NOMO-1 treated with DMSO at 0.1 percent for 48 hours (cell line): Measurements from ENCODE around the gene CD72.

Experiments used
- DNase-seq: peaks from one replicate; lab custom pipeline; 2025; ENCODE audit not compliant: unreplicated experiment; lab: John Stamatoyannopoulos, UW

Gene CD72

GRCh38 chr9:35618325-35618727 lies at the start of gene CD72:
CD72 (minus strand) TSS chr9:35618413; CDS start chr9:35618303, 110 bp downstream.
- no peak for DNase-seq

- no peak for DNase-seq
Observed at GRCh38 chr9:35667939-35668338, 49.7 kb upstream of the CD72 start.

GRCh38 chr9:35666549-35666948 lies 48.3 kb upstream of the CD72 start:
- DNase-seq: no peak

GRCh38 chr9:35666045-35666444 lies 47.8 kb upstream of the CD72 start:
- no peak for DNase-seq

GRCh38 chr9:35665471-35665818 lies 47.2 kb upstream of the CD72 start:
- DNase-seq: no peak

GRCh38 chr9:35664531-35665470 lies 46.6 kb upstream of the CD72 start, which contains the start of gene ARHGEF39:
ARHGEF39 (minus strand) TSS chr9:35665195; CDS start chr9:35665169, 26 bp downstream.
- DNase-seq: peak; percentile 81

GRCh38 chr9:35662437-35662836 lies 44.2 kb upstream of the CD72 start:
- no peak for DNase-seq

- DNase-seq: no peak
Observed at GRCh38 chr9:35661756-35662350, 43.6 kb upstream of the CD72 start.

GRCh38 chr9:35660966-35661415 lies 42.8 kb upstream of the CD72 start:
- no peak for DNase-seq

GRCh38 chr9:35659340-35659739 lies 41.1 kb upstream of the CD72 start:
- no peak for DNase-seq

- peak; percentile 56 for DNase-seq
Observed at GRCh38 chr9:35658968-35659220, 40.7 kb upstream of the CD72 start.

- DNase-seq: peak; percentile 86
Observed at GRCh38 chr9:35658137-35658967, 40.1 kb upstream of the CD72 start, which contains the start of gene CCDC107. CCDC107 (plus strand) TSS chr9:35658292; CDS start chr9:35658380, 88 bp downstream.

GRCh38 chr9:35657546-35658136 lies 39.4 kb upstream of the CD72 start, which contains the start of gene RMRP:
RMRP (minus strand) TSS chr9:35658019.
- peak; percentile 100 for DNase-seq

- no peak for DNase-seq
Observed at GRCh38 chr9:35656831-35657545, 38.8 kb upstream of the CD72 start.

- no peak for DNase-seq
Observed at GRCh38 chr9:35656348-35656747, 38.1 kb upstream of the CD72 start.

- no peak for DNase-seq
Observed at GRCh38 chr9:35653611-35654010, 35.4 kb upstream of the CD72 start.

GRCh38 chr9:35652829-35653209 lies 34.6 kb upstream of the CD72 start:
- DNase-seq: peak; percentile 85

- peak; percentile 91 for DNase-seq
Observed at GRCh38 chr9:35651956-35652828, 34.0 kb upstream of the CD72 start.

GRCh38 chr9:35650341-35651158 lies 32.3 kb upstream of the CD72 start, which contains the start of gene SIT1:
SIT1 (minus strand) TSS chr9:35650931; CDS start chr9:35650853, 78 bp downstream.
- no peak for DNase-seq
